IPS-NIHi7 (cell line): Measurements from ENCODE around the gene TMEM270.
A peak's percentile ranks its signal among the peaks of the same experiment; 100 is the strongest.
"Not testable (repeated sequence)": the region's sequence is repeated elsewhere in the genome, so short reads cannot be mapped to it uniquely, and the experiment has no call there.

Experiments used
- DNase-seq: peaks from one replicate; pipeline ENCODE4 v3.0.0; 2012; ENCODE audit warnings: mixed read lengths; ENCODE audit errors: extremely low spot score

The TMEM270 gene

GRCh38 chr7:73852500-73852899, 8.5 kb upstream of the TMEM270 start:
- no peak for DNase-seq

- DNase-seq, result no peak
Measured at GRCh38 chr7:73856941-73857340, 4.0 kb upstream of the TMEM270 start.

- DNase-seq, result no peak
Measured at GRCh38 chr7:73858807-73859206, 2.2 kb upstream of the TMEM270 start.

- DNase-seq, result no peak
Measured at GRCh38 chr7:73861305-73861704, 346 bp downstream of the TMEM270 start.

- DNase-seq, result no peak
Measured at GRCh38 chr7:73864981-73865711, 4.2 kb downstream of the TMEM270 start.

GRCh38 chr7:73865738-73866445, 4.9 kb downstream of the TMEM270 start:
- peak; percentile 65 for DNase-seq

GRCh38 chr7:73866446-73866767, 5.4 kb downstream of the TMEM270 start:
- DNase-seq, result no peak

- DNase-seq, result no peak
Measured at GRCh38 chr7:73869011-73869798, 8.2 kb downstream of the TMEM270 start.

GRCh38 chr7:73870041-73870492, 9.1 kb downstream of the TMEM270 start:
- no peak for DNase-seq

GRCh38 chr7:73871163-73872011, 10.4 kb downstream of the TMEM270 start:
- DNase-seq, result no peak

- no peak for DNase-seq
Measured at GRCh38 chr7:73872056-73872908, 11.3 kb downstream of the TMEM270 start.

GRCh38 chr7:73876361-73876760, 15.4 kb downstream of the TMEM270 start:
- DNase-seq, result no peak

GRCh38 chr7:73876973-73877372, 16.0 kb downstream of the TMEM270 start:
- no peak for DNase-seq

GRCh38 chr7:73879977-73880681, 19.2 kb downstream of the TMEM270 start:
- no peak for DNase-seq

- DNase-seq, result no peak
Measured at GRCh38 chr7:73880755-73881328, 19.9 kb downstream of the TMEM270 start.

- no peak for DNase-seq
Measured at GRCh38 chr7:73881352-73882046, 20.5 kb downstream of the TMEM270 start.

- DNase-seq, result no peak
Measured at GRCh38 chr7:73882047-73882402, 21.1 kb downstream of the TMEM270 start.

- DNase-seq, result not testable (repeated sequence)
Measured at GRCh38 chr7:73884867-73885422, 24.0 kb downstream of the TMEM270 start.

- DNase-seq, result no peak
Measured at GRCh38 chr7:73885433-73885974, 24.5 kb downstream of the TMEM270 start.
